ENCODE results near the gene KRT33B.

DNA sequence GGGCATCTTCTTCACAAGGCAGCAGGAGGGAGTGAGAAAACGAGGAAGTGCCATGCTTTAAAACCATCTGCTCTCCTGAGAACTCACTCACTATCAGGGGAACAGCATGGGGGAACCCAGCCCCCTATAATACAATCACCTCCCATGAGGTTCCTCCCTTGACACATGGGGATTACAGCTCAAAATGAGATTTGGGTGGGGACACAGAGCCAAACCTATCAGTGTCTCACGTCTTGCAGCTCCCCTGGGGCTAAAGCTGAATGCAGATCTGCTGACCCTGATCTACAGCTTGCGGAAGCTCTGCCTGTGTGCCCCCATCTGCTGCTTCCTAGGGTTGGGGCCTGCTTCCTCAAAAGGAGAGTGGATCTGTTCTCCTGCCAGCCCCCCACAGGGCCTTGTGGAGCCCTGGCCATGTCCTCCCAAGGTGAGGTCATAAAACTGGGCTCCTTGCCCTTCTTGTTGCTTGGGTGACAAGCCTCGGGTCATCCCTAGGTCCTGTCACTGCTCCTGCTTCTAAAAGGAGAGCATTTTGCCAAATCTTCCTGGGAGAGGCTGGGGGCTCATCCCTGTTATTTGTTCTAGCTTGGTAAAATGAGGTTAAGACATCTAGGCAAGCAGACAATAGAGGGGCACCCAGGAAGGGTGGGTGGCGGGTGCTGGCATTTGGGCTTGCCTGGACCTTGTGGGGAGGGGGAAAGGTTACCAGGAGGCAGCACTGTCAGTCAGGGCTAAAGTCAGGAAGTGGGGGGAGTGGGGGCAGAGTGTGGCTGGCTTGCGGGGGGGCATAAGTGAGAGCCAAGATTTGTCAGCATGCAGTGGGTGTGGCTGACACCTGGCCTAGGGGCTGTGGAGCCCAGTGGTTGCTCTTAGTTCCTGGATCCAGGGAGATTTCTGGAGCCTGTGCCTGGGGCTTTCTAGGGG is 35.0 kb downstream of the KRT33B start:
- TF ChIP-seq RARB (CRISPR knock-in tag; IDR thresholded peaks at IDR 0.05), result no peak
- TF ChIP-seq PATZ1 (CRISPR knock-in tag; IDR thresholded peaks at IDR 0.05; ENCODE audit: borderline replicate concordance), result no peak
- TF ChIP-seq, protein P1, sequence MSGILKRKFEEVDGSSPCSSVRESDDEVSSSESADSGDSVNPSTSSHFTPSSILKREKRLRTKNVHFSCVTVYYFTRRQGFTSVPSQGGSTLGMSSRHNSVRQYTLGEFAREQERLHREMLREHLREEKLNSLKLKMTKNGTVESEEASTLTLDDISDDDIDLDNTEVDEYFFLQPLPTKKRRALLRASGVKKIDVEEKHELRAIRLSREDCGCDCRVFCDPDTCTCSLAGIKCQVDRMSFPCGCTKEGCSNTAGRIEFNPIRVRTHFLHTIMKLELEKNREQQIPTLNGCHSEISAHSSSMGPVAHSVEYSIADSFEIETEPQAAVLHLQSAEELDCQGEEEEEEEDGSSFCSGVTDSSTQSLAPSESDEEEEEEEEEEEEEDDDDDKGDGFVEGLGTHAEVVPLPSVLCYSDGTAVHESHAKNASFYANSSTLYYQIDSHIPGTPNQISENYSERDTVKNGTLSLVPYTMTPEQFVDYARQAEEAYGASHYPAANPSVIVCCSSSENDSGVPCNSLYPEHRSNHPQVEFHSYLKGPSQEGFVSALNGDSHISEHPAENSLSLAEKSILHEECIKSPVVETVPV (CRISPR knock-in tag; IDR thresholded peaks at IDR 0.05), result no peak
- TF ChIP-seq ESRRG (CRISPR knock-in tag; IDR thresholded peaks at IDR 0.05), result no peak
- no peak for TF ChIP-seq TCF4 (CRISPR knock-in tag; IDR thresholded peaks at IDR 0.05; ENCODE audit: borderline replicate concordance)
- TF ChIP-seq ZFP3 (CRISPR knock-in tag; IDR thresholded peaks at IDR 0.05), result no peak
- TF ChIP-seq ARNTL (CRISPR knock-in tag; IDR thresholded peaks at IDR 0.05; ENCODE audit: borderline replicate concordance, low read depth), result no peak
- TF ChIP-seq, protein P2, sequence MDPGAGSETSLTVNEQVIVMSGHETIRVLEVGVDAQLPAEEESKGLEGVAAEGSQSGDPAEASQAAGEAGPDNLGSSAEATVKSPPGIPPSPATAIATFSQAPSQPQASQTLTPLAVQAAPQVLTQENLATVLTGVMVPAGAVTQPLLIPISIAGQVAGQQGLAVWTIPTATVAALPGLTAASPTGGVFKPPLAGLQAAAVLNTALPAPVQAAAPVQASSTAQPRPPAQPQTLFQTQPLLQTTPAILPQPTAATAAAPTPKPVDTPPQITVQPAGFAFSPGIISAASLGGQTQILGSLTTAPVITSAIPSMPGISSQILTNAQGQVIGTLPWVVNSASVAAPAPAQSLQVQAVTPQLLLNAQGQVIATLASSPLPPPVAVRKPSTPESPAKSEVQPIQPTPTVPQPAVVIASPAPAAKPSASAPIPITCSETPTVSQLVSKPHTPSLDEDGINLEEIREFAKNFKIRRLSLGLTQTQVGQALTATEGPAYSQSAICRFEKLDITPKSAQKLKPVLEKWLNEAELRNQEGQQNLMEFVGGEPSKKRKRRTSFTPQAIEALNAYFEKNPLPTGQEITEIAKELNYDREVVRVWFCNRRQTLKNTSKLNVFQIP (CRISPR knock-in tag; IDR thresholded peaks at IDR 0.05; ENCODE audit: borderline replicate concordance, low read depth), result no peak
- no peak for TF ChIP-seq OSR1 (CRISPR knock-in tag; IDR thresholded peaks at IDR 0.05)
- no peak for TF ChIP-seq ZC3H10 (CRISPR knock-in tag; IDR thresholded peaks at IDR 0.05)
- no peak for TF ChIP-seq ZFP30 (CRISPR knock-in tag; IDR thresholded peaks at IDR 0.05)
- TF ChIP-seq GLIS3 (CRISPR knock-in tag; IDR thresholded peaks at IDR 0.05), result no peak

Data from SK-N-SH treated with all-trans-retinoic acid at 6 μM for 48 hours (cell line).